Cardiac fibroblast (primary cell): ENCODE data around the gene CD55.

Source experiments
- DNase-seq, 2 donors: peaks; one replicate each; pipeline versions ENCODE4 v3.0.0 to v3.0.0-alpha.2; 2010; ENCODE audit warnings: low read depth in 2 of 2
- H3K4me3 ChIP-seq, 2 donors: replicated peaks in 1 of 2; 1 replicate in 1 of 2; 2 replicates in 1 of 2; pipeline ENCODE4 v1.5.1; 2011; ENCODE audit warnings: low read depth in 2 of 2, low read length in 2 of 2, mild to moderate bottlenecking in 2 of 2, moderate library complexity in 1 of 2
- TF ChIP-seq, protein P1 (sequence below): IDR thresholded peaks from one replicate; pipeline ENCODE4 v1.5.1; 2011; ENCODE audit warnings: low read depth, mild to moderate bottlenecking, low read length, inconsistent platforms

CD55 gene

DNA sequence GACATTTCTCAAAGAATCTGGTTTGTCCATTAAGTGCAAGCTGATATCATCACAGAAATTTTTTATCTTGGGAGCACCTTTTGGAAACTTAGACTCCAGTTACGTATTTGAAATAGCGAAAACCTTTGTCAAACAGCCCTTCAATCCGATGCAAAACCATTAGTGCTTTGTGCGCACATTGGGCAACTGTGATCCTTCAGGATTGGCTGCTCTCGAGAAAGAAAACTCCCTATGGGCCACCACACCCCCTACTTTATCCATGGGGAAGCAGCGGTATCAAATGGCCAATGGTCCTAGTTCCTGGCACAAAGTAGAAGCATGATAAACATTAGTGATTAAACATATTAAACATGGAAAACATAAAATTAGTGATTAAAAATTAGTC is 16.0 kb upstream of the CD55 start:
- no peak for DNase-seq
- H3K4me3 ChIP-seq, result no peak overlapping the region
- TF ChIP-seq, protein P1, sequence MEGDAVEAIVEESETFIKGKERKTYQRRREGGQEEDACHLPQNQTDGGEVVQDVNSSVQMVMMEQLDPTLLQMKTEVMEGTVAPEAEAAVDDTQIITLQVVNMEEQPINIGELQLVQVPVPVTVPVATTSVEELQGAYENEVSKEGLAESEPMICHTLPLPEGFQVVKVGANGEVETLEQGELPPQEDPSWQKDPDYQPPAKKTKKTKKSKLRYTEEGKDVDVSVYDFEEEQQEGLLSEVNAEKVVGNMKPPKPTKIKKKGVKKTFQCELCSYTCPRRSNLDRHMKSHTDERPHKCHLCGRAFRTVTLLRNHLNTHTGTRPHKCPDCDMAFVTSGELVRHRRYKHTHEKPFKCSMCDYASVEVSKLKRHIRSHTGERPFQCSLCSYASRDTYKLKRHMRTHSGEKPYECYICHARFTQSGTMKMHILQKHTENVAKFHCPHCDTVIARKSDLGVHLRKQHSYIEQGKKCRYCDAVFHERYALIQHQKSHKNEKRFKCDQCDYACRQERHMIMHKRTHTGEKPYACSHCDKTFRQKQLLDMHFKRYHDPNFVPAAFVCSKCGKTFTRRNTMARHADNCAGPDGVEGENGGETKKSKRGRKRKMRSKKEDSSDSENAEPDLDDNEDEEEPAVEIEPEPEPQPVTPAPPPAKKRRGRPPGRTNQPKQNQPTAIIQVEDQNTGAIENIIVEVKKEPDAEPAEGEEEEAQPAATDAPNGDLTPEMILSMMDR, result no peak

DNA sequence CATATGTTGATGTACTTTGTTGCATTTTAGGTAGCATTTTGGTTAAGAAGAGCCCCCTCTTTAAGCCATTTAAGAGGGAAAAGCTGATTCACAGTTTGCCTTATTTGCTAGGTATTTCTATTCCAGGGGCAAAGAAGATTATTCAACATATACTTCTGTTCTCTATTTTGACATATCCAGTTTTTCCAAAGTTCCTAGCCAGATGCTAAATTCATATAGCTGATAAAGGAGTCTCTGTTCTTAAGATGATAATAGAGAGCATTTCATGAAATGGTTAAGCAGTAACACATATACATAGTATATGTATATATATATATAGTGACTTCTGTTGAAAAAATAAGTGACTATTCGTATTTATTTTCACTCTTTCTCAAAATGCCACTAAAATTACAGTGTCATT is 15.5 kb upstream of the CD55 start:
- no peak for DNase-seq
- no peak overlapping the region for H3K4me3 ChIP-seq
- TF ChIP-seq, protein P1, result no peak

DNA sequence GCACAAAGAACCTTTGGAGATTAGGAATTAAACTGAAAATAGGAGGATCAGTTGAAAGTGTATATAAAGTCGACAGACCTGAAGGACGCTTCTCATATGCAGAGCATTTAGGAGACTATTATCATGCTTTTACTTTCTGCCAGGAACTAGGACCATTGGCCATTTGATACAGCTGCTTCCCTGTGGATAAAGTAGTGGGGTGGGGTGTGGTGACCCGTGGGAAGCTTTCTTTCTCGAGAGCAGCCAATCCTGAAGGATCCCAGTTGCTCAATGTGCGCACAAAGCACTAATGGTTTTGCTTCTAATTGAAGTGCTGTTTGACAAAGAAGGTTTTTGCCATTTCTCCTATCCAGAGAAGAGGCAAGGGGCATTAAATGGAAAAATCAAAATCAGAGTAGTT is 14.9 kb upstream of the CD55 start:
- DNase-seq, result no peak
- no peak overlapping the region for H3K4me3 ChIP-seq
- TF ChIP-seq, protein P1, result no peak

DNA sequence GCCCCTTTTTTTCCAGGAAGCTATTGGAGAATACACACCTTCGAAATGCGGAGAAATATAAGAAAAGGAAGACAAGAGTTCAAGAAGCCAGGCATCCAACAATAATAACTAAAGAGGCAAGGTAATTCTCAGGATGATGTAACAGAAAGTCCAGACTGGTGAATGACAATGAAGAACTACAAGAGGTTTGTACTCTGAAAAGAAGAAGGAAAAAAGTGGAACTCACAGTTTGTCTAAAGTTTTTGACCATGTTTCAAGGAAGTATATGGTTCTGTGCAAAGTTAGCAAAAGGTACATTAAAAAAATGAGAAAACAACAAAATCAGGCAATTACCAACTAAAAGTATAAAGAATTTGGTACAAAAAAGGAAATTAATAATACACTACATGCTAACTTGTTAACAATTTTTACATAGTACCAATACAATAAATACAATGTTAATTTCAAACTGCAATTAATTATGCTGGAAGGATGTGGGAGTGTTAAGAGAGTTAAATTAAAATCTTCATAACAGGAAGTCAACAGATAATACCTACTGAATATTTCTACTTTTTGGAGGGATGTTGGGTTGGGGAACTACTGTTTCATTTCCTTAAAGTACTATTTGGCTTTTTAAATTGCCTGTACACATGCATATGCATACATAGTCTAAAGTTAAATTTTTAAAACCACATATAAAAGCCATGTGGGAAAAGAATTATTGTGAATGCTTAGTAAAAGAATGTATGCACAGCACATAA is 12.9 kb upstream of the CD55 start:
- TF ChIP-seq, protein P1, result no peak
- no peak for DNase-seq
- H3K4me3 ChIP-seq, result no peak overlapping the region

- TF ChIP-seq, protein P1, result no peak
- no peak overlapping the region for H3K4me3 ChIP-seq
- peak; percentile 82 to 85 for DNase-seq
Measured at GRCh38 chr1:207309745-207310273, 11.7 kb upstream of the CD55 start.

GRCh38 chr1:207311888-207312603 is 9.4 kb upstream of the CD55 start:
- TF ChIP-seq, protein P1, result no peak
- H3K4me3 ChIP-seq, result no peak overlapping the region

More at GRCh38 chr1:207311888-207312603, 9.4 kb upstream of the CD55 start:
- DNase-seq, result no peak
